ENCODE data around the gene CDC20. TPM values are rescaled to one million over a fixed set of nuclear protein-coding genes. Genes with fewer than 3 reads are reported as not detected.

CDC20 gene
- total RNA-seq, 1 experiment from 2014 or later = 134 TPM

- Mint-ChIP-seq H3K36me3 (ENCODE audit: insufficient read depth, unreplicated experiment) (no peaks in the 10 kb centered on the region), H3K27me3 (ENCODE audit: unreplicated experiment) (no peaks in the 10 kb centered on the region), H3K4me1 (ENCODE audit: low read depth, unreplicated experiment) (peaks cover 3% of the 10 kb centered on the region), H3K27ac (ENCODE audit: unreplicated experiment) (no peak overlapping the region), H3K4me3 (ENCODE audit: low read depth, unreplicated experiment) (no peak overlapping the region), H3K9me3 (ENCODE audit: low read depth, unreplicated experiment) (peaks cover 8% of the 10 kb centered on the region)
- CTCF ChIA-PET = no interaction called here
- DNase-seq = no peak
- no peak for TF ChIP-seq CTCF (IDR thresholded peaks at IDR 0.05; ENCODE audit: unreplicated experiment)
- intact Hi-C loops (cut with micrococcal nuclease; ENCODE audit: unreplicated experiment) = no loop called here
- no TSS peak for BruUV-seq (replicated peaks)
Measured at GRCh38 chr1:43324810-43325209, 34.0 kb upstream of the CDC20 start.

GRCh38 chr1:43325381-43325780 lies 33.4 kb upstream of the CDC20 start:
- intact Hi-C loops (cut with micrococcal nuclease; ENCODE audit: unreplicated experiment) = no loop called here

GRCh38 chr1:43327549-43328292 lies 31.1 kb upstream of the CDC20 start:
- peaks cover 7% of the 10 kb centered on the region for H3K4me1 Mint-ChIP-seq (ENCODE audit: low read depth, unreplicated experiment)
- H3K27ac Mint-ChIP-seq (ENCODE audit: unreplicated experiment) = no peak overlapping the region
- no peaks in the 10 kb centered on the region for H3K36me3 Mint-ChIP-seq (ENCODE audit: insufficient read depth, unreplicated experiment)
- no TSS peak for BruUV-seq (replicated peaks)
- H3K27me3 Mint-ChIP-seq (ENCODE audit: unreplicated experiment) = no peaks in the 10 kb centered on the region
- peaks cover 8% of the 10 kb centered on the region for H3K9me3 Mint-ChIP-seq (ENCODE audit: low read depth, unreplicated experiment)
- no peak for DNase-seq
- TF ChIP-seq CTCF (IDR thresholded peaks at IDR 0.05; ENCODE audit: unreplicated experiment) = no peak
- no peak overlapping the region for H3K4me3 Mint-ChIP-seq (ENCODE audit: low read depth, unreplicated experiment)
- intact Hi-C loops (cut with micrococcal nuclease; ENCODE audit: unreplicated experiment) = no loop called here
- CTCF ChIA-PET = no interaction called here

More at GRCh38 chr1:43325381-43325780, 33.4 kb upstream of the CDC20 start:
- CTCF ChIA-PET = no interaction called here
- no peak for DNase-seq
- H3K36me3 Mint-ChIP-seq (ENCODE audit: insufficient read depth, unreplicated experiment) = no peaks in the 10 kb centered on the region
- no peak overlapping the region for H3K4me3 Mint-ChIP-seq (ENCODE audit: low read depth, unreplicated experiment)
- no peak overlapping the region for H3K27ac Mint-ChIP-seq (ENCODE audit: unreplicated experiment)
- no peak for TF ChIP-seq CTCF (IDR thresholded peaks at IDR 0.05; ENCODE audit: unreplicated experiment)
- peaks cover 8% of the 10 kb centered on the region for H3K9me3 Mint-ChIP-seq (ENCODE audit: low read depth, unreplicated experiment)
- peaks cover 7% of the 10 kb centered on the region for H3K4me1 Mint-ChIP-seq (ENCODE audit: low read depth, unreplicated experiment)
- H3K27me3 Mint-ChIP-seq (ENCODE audit: unreplicated experiment) = no peaks in the 10 kb centered on the region
- no TSS peak for BruUV-seq (replicated peaks)

- Mint-ChIP-seq H3K27ac (ENCODE audit: unreplicated experiment) (no peak overlapping the region), H3K4me1 (ENCODE audit: low read depth, unreplicated experiment) (peaks cover 7% of the 10 kb centered on the region), H3K9me3 (ENCODE audit: low read depth, unreplicated experiment) (no peaks in the 10 kb centered on the region), H3K4me3 (ENCODE audit: low read depth, unreplicated experiment) (no peak overlapping the region), H3K27me3 (ENCODE audit: unreplicated experiment) (peaks cover 14% of the 10 kb centered on the region), H3K36me3 (ENCODE audit: insufficient read depth, unreplicated experiment) (no peaks in the 10 kb centered on the region)
- CTCF ChIA-PET = interaction anchor here (1.1 kb wide), 1 partner anchor 49 kb away, joined by 3 read pairs; no protein-coding TSS in a partner anchor
- TF ChIP-seq CTCF (IDR thresholded peaks at IDR 0.05; ENCODE audit: unreplicated experiment) = no peak
- intact Hi-C loops (cut with micrococcal nuclease; ENCODE audit: unreplicated experiment) = no loop called here
- BruUV-seq (replicated peaks) = no TSS peak
- DNase-seq = peak; percentile 20
Measured at GRCh38 chr1:43329995-43330751, 28.6 kb upstream of the CDC20 start.
